Esophagus muscularis mucosa (tissue), 4 donors: ENCODE measurements around the gene GPR17. TPM values are rescaled to one million over a fixed set of nuclear protein-coding genes. Genes with fewer than 3 reads are reported as not detected.

Experiments
- DNase-seq: peaks from one replicate; pipeline ENCODE4 v3.0.0-alpha.2; 2017; ENCODE audit errors: extremely low spot score
- H3K27ac ChIP-seq, 4 donors: fragments of 200-600 bp; sonication (generic); replicated peaks in 1 of 4; 1 replicate in 3 of 4; 2 replicates in 1 of 4; pipeline ENCODE4 v1.5.1; 2016 to 2019; ENCODE audit warnings: mild to moderate bottlenecking in 1 of 4
- H3K27me3 ChIP-seq, 4 donors: fragments of 200-600 bp; sonication (generic); one replicate each; pipeline versions ENCODE4 v1.5.1 to v1.6.0; 2016 to 2019
- H3K36me3 ChIP-seq, 4 donors: fragments of 200-600 bp; sonication (generic); one replicate each; pipeline ENCODE4 v1.5.1; 2016 to 2019
- H3K4me1 ChIP-seq, 4 donors: fragments of 200-600 bp; sonication (generic); one replicate each; pipeline ENCODE4 v1.5.1; 2016 to 2019
- H3K4me3 ChIP-seq, 4 donors: fragments of 200-600 bp; sonication (generic); 1 replicate in 2 of 4; 2 replicates in 2 of 4; pipeline ENCODE4 v1.5.1; 2016 to 2019; ENCODE audit warnings: mild to moderate bottlenecking in 4 of 4, moderate library complexity in 1 of 4
- H3K9me3 ChIP-seq, 4 donors: fragments of 200-600 bp; sonication (generic); 1 replicate in 3 of 4; 2 replicates in 1 of 4; pipeline ENCODE4 v1.5.1; 2016 to 2019
- EP300 ChIP-seq: sonication (generic); formaldehyde crosslinking; IDR thresholded peaks from one replicate; pipeline ENCODE4 v1.6.1; 2017; ENCODE audit warnings: antibody characterized with exemption
- POLR2A ChIP-seq: fragments of 450-650 bp; IDR thresholded peaks from one replicate; pipeline ENCODE4 v1.6.1; 2017; ENCODE audit warnings: antibody characterized with exemption, moderate library complexity, mild to moderate bottlenecking, low read depth
- POLR2AphosphoS5 ChIP-seq, 2 donors: sonication (generic); formaldehyde crosslinking; IDR thresholded peaks; one replicate each; pipeline ENCODE4 v1.6.1; 2017; ENCODE audit warnings: antibody characterized with exemption in 2 of 2
- WGBS: methylation state at CpG from one replicate; pipeline ENCODE4 v1.1.5; 2018; 5-methylcytosine and 5-hydroxymethylcytosine counted together
- intact Hi-C: fragments of 100-400 bp; cut with DNase I; formaldehyde crosslinking; loops from one replicate; pipeline ENCODE4 v1.15.1; 2023
- total RNA-seq, 4 donors: library from RNA; depleted of rRNA; stranded (reverse); fragments of >200 nt; gene quantifications; one replicate each; pipeline versions ENCODE4 v1.1.0 to v1.2.1, GENCODE V29; 2016
- TF ChIP-seq, protein P1 (sequence below), 3 experiments: fragments of 200-600 bp in 2 of 3; fragments of 450-650 bp in 1 of 3; sonication (generic) in 2 of 3; IDR thresholded peaks; one replicate each; pipeline ENCODE4 v1.5.1; 2017 to 2019; ENCODE audit warnings: antibody characterized with exemption in 3 of 3, mild to moderate bottlenecking in 2 of 3, moderate library complexity in 1 of 3

GPR17 gene
- total RNA-seq, 4 donors from 2014 or later = 0.40 TPM; not detected in 3

DNA sequence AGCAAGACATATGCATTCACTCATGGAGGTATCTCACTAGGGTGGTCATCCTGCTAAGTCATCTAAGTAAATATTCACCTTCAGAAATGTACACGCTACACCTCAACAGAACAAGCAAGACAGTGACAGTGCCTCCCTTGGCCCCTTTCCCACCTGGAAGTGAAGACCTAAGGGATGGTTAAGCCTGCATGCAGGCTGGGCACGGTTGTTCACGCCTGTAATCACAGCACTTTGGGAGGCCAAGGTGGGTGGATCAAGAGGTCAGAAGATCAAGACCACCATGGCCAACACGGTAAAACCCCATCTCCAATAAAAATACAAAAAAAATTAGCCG lies 25.0 kb downstream of the GPR17 start:
- Histone ChIP-seq H3K36me3 (peaks cover 0 to 20% (median 0%) of the 10 kb centered on the region in 4 donors), H3K9me3 (no peaks in the 10 kb centered on the region), H3K27me3 (no peaks in the 10 kb centered on the region), H3K27ac (peak overlapping the region; percentile 97 to 99 (median 98)), H3K4me1 (peaks cover 51 to 94% (median 81%) of the 10 kb centered on the region in 4 donors), H3K4me3 (peak overlapping the region; percentile 6 to 92 (median 83))
- TF ChIP-seq POLR2A (no peak), POLR2AphosphoS5 (IDR thresholded peaks at IDR 0.05) (no peak), EP300 (no peak)
- TF ChIP-seq, protein P1, sequence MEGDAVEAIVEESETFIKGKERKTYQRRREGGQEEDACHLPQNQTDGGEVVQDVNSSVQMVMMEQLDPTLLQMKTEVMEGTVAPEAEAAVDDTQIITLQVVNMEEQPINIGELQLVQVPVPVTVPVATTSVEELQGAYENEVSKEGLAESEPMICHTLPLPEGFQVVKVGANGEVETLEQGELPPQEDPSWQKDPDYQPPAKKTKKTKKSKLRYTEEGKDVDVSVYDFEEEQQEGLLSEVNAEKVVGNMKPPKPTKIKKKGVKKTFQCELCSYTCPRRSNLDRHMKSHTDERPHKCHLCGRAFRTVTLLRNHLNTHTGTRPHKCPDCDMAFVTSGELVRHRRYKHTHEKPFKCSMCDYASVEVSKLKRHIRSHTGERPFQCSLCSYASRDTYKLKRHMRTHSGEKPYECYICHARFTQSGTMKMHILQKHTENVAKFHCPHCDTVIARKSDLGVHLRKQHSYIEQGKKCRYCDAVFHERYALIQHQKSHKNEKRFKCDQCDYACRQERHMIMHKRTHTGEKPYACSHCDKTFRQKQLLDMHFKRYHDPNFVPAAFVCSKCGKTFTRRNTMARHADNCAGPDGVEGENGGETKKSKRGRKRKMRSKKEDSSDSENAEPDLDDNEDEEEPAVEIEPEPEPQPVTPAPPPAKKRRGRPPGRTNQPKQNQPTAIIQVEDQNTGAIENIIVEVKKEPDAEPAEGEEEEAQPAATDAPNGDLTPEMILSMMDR (IDR thresholded peaks at IDR 0.05) = no peak
- intact Hi-C loops = no loop called here
- WGBS = 54% methylated on average over 5 of the region's 5 CpGs
- no peak for DNase-seq

DNA sequence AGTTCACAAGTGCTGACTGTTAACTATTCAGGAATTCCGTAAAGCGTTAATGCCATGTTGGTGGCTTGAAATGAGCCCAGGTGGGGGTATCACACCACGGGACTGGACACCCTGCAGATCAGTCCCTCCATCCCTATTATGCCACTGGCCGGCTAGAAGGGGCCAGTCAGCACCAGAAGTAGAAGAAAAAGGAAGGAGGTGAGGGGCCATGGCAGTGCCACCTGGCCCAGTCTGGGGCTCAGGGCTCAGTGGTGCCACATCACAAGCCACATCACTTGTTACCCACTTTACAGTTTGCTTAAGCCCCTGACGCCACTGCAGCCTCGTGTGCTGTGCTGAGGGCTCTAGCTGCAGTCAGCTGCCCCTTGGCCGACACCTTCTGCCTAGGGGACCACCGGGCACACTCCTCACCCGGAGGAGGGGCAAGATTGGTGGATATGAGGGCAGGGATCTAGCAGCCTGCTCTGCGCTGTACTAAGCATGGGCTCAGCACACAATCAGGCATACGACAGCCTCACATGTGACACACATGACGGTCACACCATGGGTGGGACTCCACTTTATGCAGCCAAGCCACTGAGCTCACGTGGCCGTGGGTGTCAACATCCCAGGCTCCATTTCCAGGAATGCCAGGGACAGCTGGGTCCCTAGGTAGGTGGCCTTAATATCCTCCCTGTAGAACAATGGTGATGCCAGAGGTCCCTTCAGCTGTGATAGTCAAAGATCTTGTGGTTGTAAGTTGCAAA lies 25.8 kb downstream of the GPR17 start:
- Histone ChIP-seq H3K4me3 (peak overlapping the region; percentile 78 to 97 (median 90)), H3K27me3 (no peaks in the 10 kb centered on the region), H3K9me3 (no peaks in the 10 kb centered on the region), H3K27ac (peak overlapping the region; percentile 97 to 99 (median 98)), H3K4me1 (peaks cover 51 to 94% (median 81%) of the 10 kb centered on the region in 4 donors), H3K36me3 (peaks cover 0 to 20% (median 0%) of the 10 kb centered on the region in 4 donors)
- 50% methylated on average over 4 of the region's 14 CpGs for WGBS
- TF ChIP-seq, protein P1 (IDR thresholded peaks at IDR 0.05) = no peak
- TF ChIP-seq POLR2A = no peak
- TF ChIP-seq POLR2AphosphoS5 (IDR thresholded peaks at IDR 0.05) = peak in 1 of 2 donors; percentile 9
- DNase-seq = no peak
- intact Hi-C loops = no loop called here

DNA sequence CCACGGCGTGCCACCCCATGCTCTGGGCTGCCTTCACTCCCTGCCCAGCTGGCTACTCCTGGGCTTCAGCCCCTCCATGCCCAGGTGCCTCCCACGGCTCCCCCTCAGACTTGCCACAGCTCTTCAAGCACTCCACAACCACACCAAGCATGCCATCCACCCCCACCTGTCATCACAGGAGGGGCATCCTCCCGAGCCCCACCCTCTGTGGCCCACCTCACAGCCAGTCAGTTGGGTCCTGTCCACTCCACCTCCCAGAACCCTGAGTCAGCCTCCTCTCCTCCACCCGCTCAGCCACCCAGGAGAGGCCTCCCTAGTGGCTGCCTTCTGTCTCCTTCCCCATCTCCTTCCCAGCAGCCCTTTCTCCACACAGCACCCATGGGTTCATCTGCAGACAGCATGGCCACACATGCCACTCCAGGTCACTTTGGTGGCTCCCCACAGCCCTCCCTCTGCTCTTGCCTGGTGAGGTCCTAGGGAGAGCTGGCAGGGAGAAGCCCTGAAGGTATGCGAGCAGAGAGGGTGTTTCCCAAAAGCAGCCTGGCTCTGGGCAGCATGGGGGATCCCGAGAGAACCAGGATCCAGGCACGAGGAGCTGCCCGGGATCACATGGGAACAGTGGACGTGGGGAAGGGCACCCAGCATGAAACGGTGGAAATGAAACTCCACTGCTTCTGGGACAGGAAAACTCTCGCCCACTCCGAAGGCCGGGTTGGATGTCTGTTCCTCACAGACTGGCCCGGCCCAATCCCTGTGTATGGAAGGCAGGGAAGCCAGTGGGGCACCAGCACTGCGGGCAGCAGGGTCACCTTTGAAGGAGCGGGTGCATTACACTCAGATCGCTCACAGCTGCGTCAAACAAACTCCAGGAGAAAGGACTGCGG lies 26.6 kb downstream of the GPR17 start:
- no peaks in the 10 kb centered on the region for H3K9me3 ChIP-seq
- TF ChIP-seq POLR2AphosphoS5 (IDR thresholded peaks at IDR 0.05) (peak in 1 of 2 donors; percentile 26), EP300 (no peak), POLR2A (no peak)
- TF ChIP-seq, protein P1 (IDR thresholded peaks at IDR 0.05) = no peak
- no peak for DNase-seq
- intact Hi-C loops = no loop called here
- H3K4me1 ChIP-seq = peaks cover 47 to 93% (median 80%) of the 10 kb centered on the region in 4 donors
- H3K4me3 ChIP-seq = peak overlapping the region; percentile 78 to 97 (median 90)
- H3K27me3 ChIP-seq = no peaks in the 10 kb centered on the region
- peaks cover 0 to 20% (median 0%) of the 10 kb centered on the region in 4 donors for H3K36me3 ChIP-seq
- peak overlapping the region; percentile 97 to 99 (median 98) for H3K27ac ChIP-seq
- 50% methylated on average over 17 of the region's 20 CpGs for WGBS

DNA sequence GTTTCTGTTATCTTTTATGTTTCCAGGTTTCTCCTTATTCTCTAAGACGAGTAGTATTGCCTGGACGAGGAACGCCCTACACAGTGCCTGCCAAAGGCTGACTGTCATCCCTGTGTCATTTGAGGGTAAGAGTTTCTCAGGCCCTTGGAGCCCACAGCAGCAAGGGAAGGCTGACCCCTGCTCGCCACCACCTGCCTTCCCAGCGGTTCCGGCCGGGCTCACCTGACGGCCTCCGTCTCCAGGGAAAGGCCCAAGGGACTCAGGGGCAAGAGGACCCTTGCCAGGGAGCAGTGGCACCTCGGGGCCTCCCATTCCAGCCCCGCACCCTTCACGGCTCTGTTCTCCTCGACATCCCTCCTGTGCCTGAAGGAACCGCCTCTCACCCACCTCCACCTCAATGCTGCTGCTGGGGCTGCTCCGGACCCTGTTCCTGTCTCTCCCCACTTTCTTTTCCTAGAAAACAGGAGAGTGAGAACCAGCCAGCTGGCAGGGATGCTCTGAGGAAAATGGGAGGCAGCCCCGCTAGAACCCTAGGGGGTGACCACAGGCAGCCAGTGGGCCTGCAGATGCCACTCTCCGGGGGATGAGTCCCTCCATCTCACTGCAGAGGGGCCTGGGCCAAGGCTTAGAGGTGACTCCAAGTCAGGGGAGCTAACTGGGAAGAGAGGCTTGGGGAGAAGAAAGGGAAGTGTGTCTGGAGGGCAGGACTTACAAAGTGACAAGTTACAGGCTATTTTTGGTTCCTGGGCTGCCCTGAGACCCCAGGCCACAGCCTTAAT lies 27.5 kb downstream of the GPR17 start:
- H3K4me3 ChIP-seq = peak overlapping the region; percentile 78 to 97 (median 90)
- TF ChIP-seq POLR2A (no peak), POLR2AphosphoS5 (IDR thresholded peaks at IDR 0.05) (no peak), EP300 (no peak)
- TF ChIP-seq, protein P1 (IDR thresholded peaks at IDR 0.05) = no peak
- peaks cover 0 to 20% (median 0%) of the 10 kb centered on the region in 4 donors for H3K36me3 ChIP-seq
- 18% methylated on average over 17 of the region's 17 CpGs for WGBS
- H3K4me1 ChIP-seq = peaks cover 44 to 84% (median 80%) of the 10 kb centered on the region in 4 donors
- intact Hi-C loops = no loop called here
- no peaks in the 10 kb centered on the region for H3K9me3 ChIP-seq
- no peak for DNase-seq
- H3K27me3 ChIP-seq = no peaks in the 10 kb centered on the region
- H3K27ac ChIP-seq = peak overlapping the region; percentile 97 to 99 (median 98)
